Ectodermal cell (in vitro differentiated cells): Measurements from ENCODE around the gene BMP8B.
"Not testable (repeated sequence)": the region's sequence is repeated elsewhere in the genome, so short reads cannot be mapped to it uniquely, and the experiment has no call there.

Experiments used
- H3K27ac ChIP-seq: 2 replicates; pipeline ENCODE4 v1.7.0; 2013; ENCODE audit warnings: mild to moderate bottlenecking, low read depth, low read length; ENCODE audit not compliant: insufficient read depth, poor library complexity, severe bottlenecking
- H3K27me3 ChIP-seq: 2 replicates; pipeline ENCODE4 v1.7.0; 2013; ENCODE audit warnings: mild to moderate bottlenecking, low read length; ENCODE audit not compliant: insufficient read depth, control insufficient read depth, poor library complexity, severe bottlenecking
- H3K36me3 ChIP-seq: one replicate; pipeline ENCODE4 v1.7.0; 2013; ENCODE audit warnings: low read length; ENCODE audit not compliant: control insufficient read depth, insufficient read depth
- H3K4me1 ChIP-seq: one replicate; pipeline ENCODE4 v1.7.0; 2013; ENCODE audit warnings: low read length; ENCODE audit not compliant: control insufficient read depth, insufficient read depth
- H3K4me3 ChIP-seq: 2 replicates; pipeline ENCODE4 v1.7.0; 2013; ENCODE audit warnings: low read depth, low read length, control low read depth; ENCODE audit not compliant: insufficient read depth
- H3K9me3 ChIP-seq: 2 replicates; pipeline ENCODE4 v1.7.0; 2013; ENCODE audit warnings: mild to moderate bottlenecking, low read length, moderate library complexity; ENCODE audit not compliant: control insufficient read depth
- WGBS, 2 experiments: methylation state at CpG; one replicate each; pipeline ENCODE4 v1.1.7; 2013; ENCODE audit warnings: missing lambda C conversion rate in 2 of 2; 5-methylcytosine and 5-hydroxymethylcytosine counted together

The BMP8B gene

DNA sequence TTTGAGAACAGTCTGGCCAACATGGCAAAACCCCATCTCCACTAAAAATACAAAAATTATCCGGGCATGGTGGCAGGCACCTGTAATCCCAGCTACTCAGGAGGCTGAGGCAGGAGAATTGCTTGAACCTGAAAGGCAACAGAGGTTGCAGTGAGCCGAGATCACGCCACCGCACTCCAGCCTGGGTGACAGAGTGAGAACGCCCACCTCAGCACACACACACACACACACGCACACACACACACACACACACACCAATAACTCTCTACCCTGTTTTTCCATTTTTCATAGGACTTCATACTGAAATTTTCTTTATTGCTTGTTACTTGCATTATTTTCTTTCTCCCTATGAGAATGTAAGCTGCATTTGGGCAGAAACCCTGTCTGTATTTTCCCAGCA, 39.6 kb upstream of the BMP8B start:
- not testable (repeated sequence) for H3K4me3 ChIP-seq, H3K27me3 ChIP-seq, H3K36me3 ChIP-seq, H3K27ac ChIP-seq, H3K9me3 ChIP-seq, H3K4me1 ChIP-seq
- 82 to 84% methylated on average over 6 of the region's 6 CpGs for WGBS, 2 experiments

DNA sequence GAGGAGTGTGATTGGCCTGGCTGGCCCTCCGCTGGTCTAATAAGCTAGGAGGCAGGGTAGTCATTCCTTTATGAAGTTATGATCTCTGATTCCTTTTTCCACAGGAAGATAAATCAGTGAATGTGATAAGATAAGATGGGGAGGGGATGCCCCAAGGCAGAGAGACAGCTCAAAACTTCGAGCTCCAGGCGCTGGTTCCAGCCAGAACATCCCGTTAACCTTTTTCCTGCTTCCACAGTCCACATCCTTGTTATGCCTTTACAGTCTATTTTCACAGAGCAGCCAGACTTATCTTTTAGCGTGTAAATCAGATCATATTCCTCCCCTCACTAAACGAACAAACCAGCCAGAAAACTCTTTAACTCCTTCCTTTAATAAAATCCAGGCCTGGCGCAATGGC, 38.5 kb upstream of the BMP8B start:
- WGBS, 2 experiments, result 84 to 93% methylated on average over 7 of the region's 7 CpGs
- Histone ChIP-seq H3K4me1 (no peaks in the 10 kb centered on the region), H3K27ac (no peak overlapping the region), H3K4me3 (no peak overlapping the region), H3K9me3 (no peaks in the 10 kb centered on the region), H3K36me3 (no peaks in the 10 kb centered on the region), H3K27me3 (no peaks in the 10 kb centered on the region)

DNA sequence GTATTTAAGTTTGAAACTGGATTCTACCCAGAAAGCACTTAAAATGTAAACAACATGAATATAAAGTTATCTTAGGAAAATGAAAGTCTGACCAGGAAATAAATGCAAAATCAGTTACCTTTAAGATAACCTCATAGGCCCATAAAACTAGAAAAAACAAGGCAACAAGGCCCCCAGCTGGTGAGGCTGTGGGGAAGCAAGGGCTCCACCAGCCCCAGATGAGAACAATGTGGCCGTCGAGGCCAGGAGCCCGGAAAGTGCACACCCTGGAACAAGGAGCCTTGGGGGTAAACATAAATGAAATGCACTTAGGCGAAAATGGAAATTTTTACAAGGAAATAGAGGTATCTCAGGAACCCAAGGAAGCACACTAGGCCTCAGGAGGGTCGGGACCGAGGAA, 37.9 kb upstream of the BMP8B start:
- Histone ChIP-seq H3K4me1 (no peaks in the 10 kb centered on the region), H3K4me3 (no peak overlapping the region), H3K9me3 (no peaks in the 10 kb centered on the region), H3K27me3 (no peaks in the 10 kb centered on the region), H3K27ac (no peak overlapping the region), H3K36me3 (no peaks in the 10 kb centered on the region)
- 82 to 83% methylated on average over 6 of the region's 6 CpGs for WGBS, 2 experiments

DNA sequence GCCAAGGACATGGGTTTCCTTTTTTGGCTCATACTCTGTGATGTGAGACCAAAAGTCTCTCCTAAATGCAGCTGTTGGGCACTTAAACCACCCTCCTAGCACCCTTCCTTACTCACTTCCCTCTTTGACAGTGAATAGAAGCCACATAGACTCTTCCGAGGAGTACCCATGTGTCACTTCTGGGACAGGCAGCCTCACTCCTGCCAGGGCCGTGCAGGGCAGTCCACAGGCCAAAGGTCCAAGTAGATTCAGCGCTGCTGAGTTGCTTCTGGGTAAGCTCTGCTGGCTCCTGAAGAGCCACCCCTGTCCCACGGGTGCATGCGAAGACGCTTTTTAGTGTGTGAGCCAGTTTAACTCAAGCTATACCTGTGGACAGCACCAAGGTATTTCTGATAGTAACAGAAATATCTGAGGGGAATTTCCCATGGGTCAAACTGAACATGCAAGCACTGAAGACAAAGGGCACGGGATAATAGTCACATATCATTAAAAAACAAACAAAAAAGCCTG, 36.8 kb upstream of the BMP8B start:
- 91 to 97% methylated on average over 7 of the region's 7 CpGs for WGBS, 2 experiments
- no peaks in the 10 kb centered on the region for H3K36me3 ChIP-seq
- no peaks in the 10 kb centered on the region for H3K4me1 ChIP-seq
- H3K27me3 ChIP-seq, result no peaks in the 10 kb centered on the region
- no peak overlapping the region for H3K4me3 ChIP-seq
- H3K9me3 ChIP-seq, result no peaks in the 10 kb centered on the region
- H3K27ac ChIP-seq, result no peak overlapping the region

DNA sequence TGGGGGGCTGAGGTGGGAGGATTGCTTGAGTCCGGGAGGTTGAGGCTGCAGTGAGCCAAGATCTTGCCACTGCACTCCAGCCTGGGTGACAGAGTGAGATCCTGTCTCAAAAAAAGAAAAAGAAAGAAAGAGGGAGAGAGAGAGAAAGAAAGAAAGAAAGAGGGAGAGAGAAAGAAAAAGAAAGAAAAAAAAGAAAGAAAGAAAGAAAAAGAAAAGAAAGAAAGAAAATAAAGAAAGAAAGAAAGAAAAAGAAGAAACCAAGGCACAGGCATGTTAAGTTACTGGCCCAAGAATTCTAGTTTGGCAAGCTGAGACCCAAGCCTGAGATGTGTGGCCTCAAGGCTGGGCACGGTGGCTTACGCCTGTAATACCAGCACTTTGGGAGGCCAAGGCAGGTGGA, 34.8 kb upstream of the BMP8B start:
- H3K4me1 ChIP-seq, H3K27me3 ChIP-seq, H3K9me3 ChIP-seq, H3K36me3 ChIP-seq, H3K4me3 ChIP-seq, H3K27ac ChIP-seq: not testable (repeated sequence)
- 92 to 93% methylated on average over 3 of the region's 3 CpGs for WGBS, 2 experiments

DNA sequence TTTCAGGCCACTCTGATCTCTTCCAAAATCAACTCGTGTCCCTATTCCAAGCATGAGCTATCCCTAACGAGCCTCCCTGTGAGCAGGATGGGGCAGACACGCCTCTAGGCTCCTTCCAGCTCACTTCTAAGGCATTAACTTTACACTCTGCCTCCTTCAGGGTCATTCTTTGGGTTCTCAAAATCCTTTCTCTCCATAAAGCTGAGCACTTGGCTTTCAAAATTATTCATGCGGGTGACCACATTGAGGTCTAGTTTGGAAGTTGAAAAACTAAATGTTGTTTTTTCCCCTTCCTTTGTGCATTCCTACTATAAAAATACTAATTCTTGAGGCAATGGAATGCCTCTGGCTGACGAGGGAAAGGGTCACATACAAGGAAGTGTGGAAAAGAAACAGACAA, 33.5 kb upstream of the BMP8B start:
- Histone ChIP-seq H3K4me1 (no peaks in the 10 kb centered on the region), H3K27ac (no peak overlapping the region), H3K9me3 (no peaks in the 10 kb centered on the region), H3K4me3 (no peak overlapping the region), H3K36me3 (no peaks in the 10 kb centered on the region), H3K27me3 (no peaks in the 10 kb centered on the region)
- WGBS, 2 experiments, result 72 to 76% methylated on average over 4 of the region's 5 CpGs

DNA sequence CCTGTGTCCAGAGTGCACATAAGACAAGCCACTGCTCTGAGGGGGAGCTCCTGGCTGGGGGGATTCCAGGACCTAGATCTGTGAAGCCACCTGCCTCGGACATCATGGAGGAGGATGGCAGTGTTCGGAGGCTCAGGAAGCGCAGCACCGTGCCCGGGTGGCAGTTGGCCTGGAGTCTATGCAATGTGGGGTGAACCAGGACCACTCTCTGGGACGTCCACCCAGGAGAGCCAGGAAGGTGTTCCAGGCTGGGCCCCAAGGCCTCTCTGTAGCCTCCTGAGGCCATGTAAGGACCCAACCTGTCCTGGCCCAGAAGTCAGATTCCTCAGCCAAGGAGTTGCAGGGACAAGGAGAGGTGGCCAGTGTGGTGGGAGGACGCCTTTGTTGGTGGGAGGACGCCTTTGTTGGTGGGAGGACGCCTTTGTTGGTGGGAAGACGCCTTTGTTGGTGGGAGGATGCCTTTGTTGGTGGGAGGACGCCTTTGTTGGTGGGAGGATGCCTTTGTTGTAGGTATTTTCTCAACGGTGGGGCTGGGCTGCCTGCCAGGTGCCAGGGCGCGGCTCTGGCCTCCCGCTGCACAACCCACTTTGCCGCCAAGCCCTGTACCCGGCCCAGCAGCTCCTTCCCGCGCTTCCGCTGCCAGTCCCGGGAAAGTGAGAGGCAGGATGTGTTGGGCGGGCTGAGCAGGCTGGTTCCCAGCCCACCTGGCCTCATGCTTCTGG, 30.6 kb upstream of the BMP8B start:
- H3K27ac ChIP-seq, result no peak overlapping the region
- no peaks in the 10 kb centered on the region for H3K27me3 ChIP-seq
- H3K36me3 ChIP-seq, result no peaks in the 10 kb centered on the region
- 91 to 93% methylated on average over 22 of the region's 22 CpGs for WGBS, 2 experiments
- H3K4me1 ChIP-seq, result no peaks in the 10 kb centered on the region
- H3K9me3 ChIP-seq, result no peaks in the 10 kb centered on the region
- H3K4me3 ChIP-seq, result no peak overlapping the region

DNA sequence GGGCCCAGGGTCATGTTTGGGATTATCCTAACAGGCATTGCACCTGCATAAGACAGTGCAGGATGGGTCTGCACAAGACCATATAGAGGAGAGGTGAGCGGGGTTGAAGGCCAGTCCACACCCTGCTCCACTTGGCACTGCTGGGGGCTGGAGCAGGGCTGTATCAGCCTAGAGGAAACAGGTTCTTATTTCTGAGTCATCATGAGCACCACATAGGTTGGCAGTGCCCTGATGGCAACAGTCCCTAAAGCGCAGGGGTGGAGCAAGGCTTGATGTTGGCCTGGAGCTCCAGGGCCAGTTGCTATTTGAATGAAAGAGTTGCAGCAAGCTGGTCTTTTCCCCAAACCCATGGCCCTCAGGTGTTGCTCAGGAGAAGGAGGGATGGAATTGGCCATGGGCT, 29.8 kb upstream of the BMP8B start:
- no peak overlapping the region for H3K4me3 ChIP-seq
- no peaks in the 10 kb centered on the region for H3K27me3 ChIP-seq
- no peaks in the 10 kb centered on the region for H3K36me3 ChIP-seq
- 97 to 98% methylated on average over 2 of the region's 2 CpGs for WGBS, 2 experiments
- no peak overlapping the region for H3K27ac ChIP-seq
- H3K9me3 ChIP-seq, result no peaks in the 10 kb centered on the region
- no peaks in the 10 kb centered on the region for H3K4me1 ChIP-seq

DNA sequence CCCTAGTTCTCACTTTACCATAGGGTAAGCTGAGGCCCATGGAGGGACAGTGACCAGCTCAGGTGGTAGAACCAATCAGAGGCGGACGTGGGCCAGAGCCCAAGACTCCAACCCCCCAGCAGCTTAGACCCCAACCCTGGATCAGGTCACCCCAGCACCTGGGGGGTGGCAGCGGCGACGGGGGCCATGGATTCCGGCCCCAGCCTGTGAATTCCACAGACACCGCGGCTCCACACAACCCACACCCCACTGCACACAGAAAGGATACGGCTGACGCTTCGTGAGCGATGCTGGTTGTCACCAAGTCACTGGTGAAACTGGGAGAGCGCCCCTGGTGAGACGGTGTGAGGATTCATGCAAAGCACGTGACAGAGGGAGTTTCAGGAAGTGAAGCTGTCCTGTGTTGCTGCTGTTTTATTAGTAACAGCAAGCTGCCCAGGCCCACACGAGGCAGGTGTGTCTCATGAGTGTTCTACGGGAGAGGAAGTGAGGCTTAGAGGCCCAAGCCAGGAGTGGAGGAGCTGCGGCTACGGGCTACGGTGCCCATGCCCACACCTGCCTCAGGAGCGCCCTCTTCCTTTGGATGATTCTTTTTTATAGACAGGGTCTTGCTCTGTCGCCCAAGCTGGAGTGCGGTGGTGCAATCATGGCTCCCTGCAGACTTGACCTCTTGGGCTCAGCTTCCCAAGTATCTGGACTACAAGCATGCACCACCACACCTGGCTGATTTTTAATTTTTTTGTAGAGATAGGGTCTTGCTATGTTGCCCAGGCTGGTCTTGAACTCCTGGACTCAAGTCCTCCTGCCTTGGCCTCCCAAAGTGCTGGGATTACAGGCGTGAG, 28.6 kb upstream of the BMP8B start:
- H3K4me1 ChIP-seq, H3K9me3 ChIP-seq, H3K36me3 ChIP-seq, H3K4me3 ChIP-seq, H3K27ac ChIP-seq, H3K27me3 ChIP-seq: not testable (repeated sequence)
- 86 to 90% methylated on average over 16 of the region's 24 CpGs for WGBS, 2 experiments

DNA sequence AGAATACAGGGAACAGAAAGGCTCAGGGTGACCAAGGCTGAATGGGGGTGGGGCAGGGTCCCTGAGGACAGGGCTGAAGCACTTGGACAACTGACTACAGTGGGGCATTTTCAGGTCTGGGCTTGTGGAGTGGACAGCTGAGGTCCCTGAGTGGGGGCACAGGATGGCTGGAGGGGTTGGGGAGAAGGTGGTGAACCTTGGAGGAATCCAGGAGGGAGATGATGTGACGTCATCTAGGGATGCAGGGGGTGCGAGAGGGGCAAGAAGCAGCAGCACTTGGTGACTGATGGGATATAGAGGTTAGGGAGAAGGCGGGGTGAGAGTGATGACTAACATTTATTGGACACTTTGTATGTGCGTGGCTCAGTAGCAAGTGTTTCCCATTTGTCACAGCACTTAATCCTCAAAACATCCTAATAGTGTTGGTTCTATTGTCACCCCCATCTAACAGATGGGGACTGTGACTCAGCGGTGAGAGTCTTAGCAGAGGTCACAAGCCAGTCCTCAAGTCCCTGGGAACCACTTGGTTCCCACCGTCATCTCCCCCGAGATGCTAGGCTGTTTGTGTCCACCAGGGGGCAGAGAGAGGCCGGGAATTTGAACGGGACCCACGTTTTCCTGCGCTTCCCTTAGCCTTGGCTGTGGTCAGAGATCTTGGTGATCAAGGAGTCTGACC, 27.9 kb upstream of the BMP8B start:
- Histone ChIP-seq H3K9me3 (no peaks in the 10 kb centered on the region), H3K27me3 (no peaks in the 10 kb centered on the region), H3K4me3 (no peak overlapping the region), H3K4me1 (no peaks in the 10 kb centered on the region), H3K36me3 (no peaks in the 10 kb centered on the region), H3K27ac (no peak overlapping the region)
- 25 to 28% methylated on average over 11 of the region's 11 CpGs for WGBS, 2 experiments
